D721Med (cell line): Measurements from ENCODE around the gene DPH7.

Experiments used
- DNase-seq: peaks from one replicate; pipeline ENCODE4 v3.0.0; 2011; ENCODE audit warnings: low spot score; ENCODE audit not compliant: insufficient read length
- FAIRE-seq: peaks from 2 replicates; lab custom pipeline; 2011; peaks lifted over from hg19 to GRCh38; lab: Jason Lieb, UNC
- TF ChIP-seq, protein P1 (sequence below): IDR thresholded peaks from 2 replicates; pipeline ENCODE4 v1.5.1; 2012; ENCODE audit warnings: mild to moderate bottlenecking, control low read depth; ENCODE audit not compliant: insufficient read depth; ENCODE audit errors: missing control alignments

DPH7 gene

DNA sequence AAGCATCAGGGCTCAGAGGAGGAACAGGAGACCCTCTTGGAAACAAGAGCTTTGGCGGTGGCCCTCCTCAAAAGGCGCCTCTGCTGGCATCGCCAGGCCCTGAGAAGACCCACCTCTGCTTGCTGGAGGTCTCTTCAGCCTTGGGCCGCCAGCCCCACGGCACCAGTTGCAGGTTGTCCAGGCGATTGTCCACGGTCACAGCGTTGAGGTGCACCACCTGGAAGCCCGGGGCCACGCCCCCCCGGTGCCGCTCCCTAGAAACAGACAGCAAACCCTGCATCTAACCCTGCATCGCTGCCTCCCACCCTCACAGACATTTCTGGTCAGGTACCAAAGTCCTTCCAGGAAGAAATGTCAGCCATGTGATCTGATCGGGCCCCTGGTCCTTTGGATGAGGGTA lies 8.1 kb upstream of the DPH7 start:
- FAIRE-seq (no peak), DNase-seq (no peak)
- TF ChIP-seq, protein P1, sequence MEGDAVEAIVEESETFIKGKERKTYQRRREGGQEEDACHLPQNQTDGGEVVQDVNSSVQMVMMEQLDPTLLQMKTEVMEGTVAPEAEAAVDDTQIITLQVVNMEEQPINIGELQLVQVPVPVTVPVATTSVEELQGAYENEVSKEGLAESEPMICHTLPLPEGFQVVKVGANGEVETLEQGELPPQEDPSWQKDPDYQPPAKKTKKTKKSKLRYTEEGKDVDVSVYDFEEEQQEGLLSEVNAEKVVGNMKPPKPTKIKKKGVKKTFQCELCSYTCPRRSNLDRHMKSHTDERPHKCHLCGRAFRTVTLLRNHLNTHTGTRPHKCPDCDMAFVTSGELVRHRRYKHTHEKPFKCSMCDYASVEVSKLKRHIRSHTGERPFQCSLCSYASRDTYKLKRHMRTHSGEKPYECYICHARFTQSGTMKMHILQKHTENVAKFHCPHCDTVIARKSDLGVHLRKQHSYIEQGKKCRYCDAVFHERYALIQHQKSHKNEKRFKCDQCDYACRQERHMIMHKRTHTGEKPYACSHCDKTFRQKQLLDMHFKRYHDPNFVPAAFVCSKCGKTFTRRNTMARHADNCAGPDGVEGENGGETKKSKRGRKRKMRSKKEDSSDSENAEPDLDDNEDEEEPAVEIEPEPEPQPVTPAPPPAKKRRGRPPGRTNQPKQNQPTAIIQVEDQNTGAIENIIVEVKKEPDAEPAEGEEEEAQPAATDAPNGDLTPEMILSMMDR = no peak

DNA sequence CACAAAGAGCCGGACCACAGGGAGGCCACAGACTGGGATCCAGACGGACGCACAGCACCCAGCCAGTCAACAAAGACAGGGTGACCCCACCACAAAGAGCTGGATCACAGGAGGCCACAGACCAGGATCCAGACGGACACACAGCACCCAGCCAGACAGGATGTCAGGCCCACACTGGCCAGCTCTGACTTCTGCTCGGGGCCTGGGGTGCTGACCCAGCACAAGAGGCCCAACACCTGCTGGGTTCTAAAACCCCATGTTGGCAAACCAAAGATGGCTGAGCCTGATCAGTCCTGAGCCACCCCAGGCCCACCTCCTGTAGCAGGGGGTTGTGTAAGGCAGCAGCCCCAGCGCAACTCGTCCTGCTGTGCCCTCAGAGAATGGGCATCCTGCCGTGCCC lies 5.2 kb upstream of the DPH7 start:
- TF ChIP-seq, protein P1 = no peak
- DNase-seq = no peak

DNA sequence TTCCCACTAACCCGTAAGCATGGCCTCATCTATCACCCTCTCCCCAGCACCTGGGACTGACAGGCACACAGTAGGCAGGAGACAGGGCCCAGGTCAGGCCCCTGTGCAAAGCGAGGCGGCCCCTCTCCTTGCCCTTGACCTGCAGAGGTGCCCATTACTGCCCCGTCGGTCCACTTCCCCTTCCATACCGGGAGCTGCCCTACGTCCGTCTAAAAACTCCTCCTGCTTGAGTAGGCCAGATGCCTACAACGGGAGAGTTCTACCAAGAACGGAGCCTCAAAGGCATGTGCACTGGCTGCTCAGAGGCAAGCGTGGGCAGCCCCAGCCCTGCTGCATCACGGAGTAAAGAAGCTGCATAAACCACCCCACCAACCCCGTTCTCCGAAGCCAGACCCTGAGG lies 4.6 kb upstream of the DPH7 start:
- TF ChIP-seq, protein P1 = no peak
- DNase-seq = no peak
- no peak for FAIRE-seq

More for the DNA sequence above, 5.2 kb upstream of the DPH7 start:
- no peak for FAIRE-seq

DNA sequence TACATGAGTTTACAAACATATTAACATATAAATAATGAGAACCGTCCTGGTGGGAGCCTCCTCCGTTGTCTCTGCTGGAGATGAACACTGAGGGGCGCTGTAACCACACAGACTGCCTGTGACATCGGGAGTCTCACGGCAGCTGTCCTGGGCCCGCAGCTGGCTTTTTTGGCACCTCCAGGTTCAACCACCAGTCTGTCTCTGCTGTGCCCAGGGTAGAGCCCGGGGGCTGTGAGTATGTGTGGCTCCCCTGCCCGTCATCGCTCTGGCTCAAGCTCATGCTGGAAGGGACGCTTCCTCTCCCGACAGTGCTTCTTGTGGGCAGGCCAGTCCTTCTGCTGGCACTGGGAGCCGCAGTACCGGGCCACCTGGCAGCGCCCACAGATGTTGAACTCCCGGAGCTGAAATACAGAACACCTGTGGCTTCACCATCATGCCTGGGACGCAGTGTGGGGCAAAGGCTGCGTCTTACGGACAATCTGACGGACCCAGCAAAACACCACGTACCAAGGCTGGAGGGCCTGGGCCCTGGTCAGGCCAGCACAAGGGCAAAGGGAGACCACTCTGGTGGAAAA lies 3.6 kb upstream of the DPH7 start:
- FAIRE-seq = no peak
- TF ChIP-seq, protein P1 = peak; percentile 37
- no peak for DNase-seq

DNA sequence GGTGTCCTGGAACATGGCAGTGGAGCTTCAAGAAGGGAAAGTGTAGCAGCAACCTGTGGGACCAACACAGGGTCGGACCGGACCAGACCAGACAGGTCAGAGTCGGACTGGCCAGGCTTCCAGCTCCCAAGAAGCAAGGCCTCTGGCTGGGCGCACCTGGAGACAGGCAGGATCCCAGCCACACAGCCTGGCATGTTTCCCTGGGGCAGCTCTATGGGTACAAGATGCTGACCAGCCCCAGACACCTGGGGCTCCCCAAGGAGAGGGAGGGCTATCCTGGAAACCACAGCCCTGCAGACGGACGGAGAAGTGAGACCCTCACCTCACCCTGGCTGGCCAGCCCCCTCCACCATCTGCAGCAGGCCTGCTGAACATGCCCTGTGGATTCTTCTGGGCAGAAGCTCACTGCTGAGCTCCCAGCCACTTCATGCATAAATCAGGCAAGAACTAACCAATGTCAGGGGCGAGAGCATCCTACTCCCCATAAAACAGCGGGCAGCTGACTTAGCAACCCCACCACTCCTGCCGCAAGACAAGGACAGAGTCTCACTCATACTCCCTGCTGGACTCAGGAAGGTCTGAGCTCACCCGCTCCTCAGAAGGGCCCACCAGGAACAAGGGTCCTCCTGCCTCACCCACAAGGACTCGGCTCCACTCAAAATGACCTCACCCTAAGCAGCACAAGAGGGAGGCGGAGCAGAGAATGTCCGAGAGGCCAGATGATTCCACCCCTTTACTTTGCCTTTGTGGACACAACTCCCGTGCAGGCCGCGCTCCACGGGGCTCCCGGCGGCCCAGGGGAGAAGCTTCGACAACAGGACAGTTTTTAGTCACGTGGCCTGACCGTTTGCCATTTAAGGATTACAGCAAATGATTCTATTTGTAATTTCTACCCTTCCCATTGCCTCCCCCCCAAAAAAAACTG lies 2.9 kb upstream of the DPH7 start:
- DNase-seq = no peak
- FAIRE-seq = no peak
- TF ChIP-seq, protein P1 = no peak

DNA sequence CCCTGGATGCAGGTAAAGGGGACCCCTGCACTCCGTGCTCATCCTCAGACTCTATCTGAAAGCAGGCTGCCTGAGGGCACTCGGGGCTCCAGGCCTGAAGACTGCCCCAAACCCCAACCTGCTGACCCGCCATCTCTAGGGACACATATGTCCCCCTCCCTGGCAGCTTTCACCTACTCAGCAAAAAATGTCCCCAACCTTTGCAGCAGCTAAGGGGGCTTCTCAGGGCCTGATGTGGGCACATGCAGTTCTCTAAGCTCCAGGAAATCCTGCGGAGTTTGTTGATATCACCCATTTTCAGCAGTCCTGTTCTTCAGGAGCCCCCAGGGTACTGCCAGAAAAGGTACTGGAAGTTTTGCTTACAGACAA lies 2.2 kb upstream of the DPH7 start:
- DNase-seq = no peak
- TF ChIP-seq, protein P1 = no peak
- no peak for FAIRE-seq

DNA sequence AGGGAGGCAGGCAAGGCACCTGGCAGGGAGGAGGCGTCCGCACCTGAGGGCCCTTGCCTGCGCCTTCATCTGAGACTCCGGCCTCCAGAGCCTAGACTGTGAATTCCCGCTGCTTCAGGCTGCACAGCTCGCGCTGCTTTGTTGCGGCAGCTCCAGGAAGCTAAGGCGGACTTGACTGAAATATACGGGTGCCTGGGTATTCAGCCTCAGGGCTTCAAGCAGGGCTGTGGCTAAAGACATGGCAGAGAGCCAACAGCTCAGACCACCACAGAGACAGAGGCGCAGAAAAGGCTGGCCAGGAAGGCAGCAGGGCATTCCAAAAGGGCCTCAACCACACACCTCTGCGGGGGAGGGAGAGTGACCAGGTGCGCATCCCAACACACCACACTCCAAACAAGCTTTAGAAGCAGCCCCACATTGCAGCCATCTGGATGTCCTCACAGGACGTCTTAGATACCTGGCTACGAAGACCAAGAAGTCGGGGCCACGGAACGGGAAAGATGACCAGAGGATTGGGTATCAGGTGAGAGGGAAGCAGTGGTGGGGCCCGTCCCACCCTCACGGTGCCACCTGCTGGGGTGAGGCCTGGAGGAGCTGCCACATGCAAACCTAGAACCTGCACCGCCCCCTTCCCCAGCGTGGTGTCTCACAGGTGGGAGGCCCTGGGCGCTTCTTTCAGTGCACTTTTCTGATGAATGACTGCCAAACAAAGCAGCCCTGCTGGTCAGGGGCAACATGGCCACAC lies 1.7 kb upstream of the DPH7 start:
- DNase-seq (no peak), FAIRE-seq (no peak)
- TF ChIP-seq, protein P1 = no peak
